Activated CD4-positive, alpha-beta T cell treated with anti-CD3 and anti-CD28 coated beads, Interleukin-2, amount 10 ng/mL, durations not matched to agents 7 days and 5 days (primary cell): ENCODE results near the gene LOXL3. TPM values are rescaled to one million over a fixed set of nuclear protein-coding genes. Genes with fewer than 3 reads are reported as not detected.

Experiments used
- CTCF ChIA-PET: fragments of 350-600 bp; sonication (Branson Sonifier 250); formaldehyde crosslinking; loops from one replicate; lab custom pipeline; 2021; ENCODE audit warnings: antibody characterized with exemption; lab: Charles Lee
- POLR2A ChIA-PET: fragments of 350-600 bp; sonication (Branson Sonifier 250); formaldehyde crosslinking; loops from one replicate; lab custom pipeline; 2021; ENCODE audit warnings: antibody characterized with exemption; lab: Charles Lee
- DNase-seq: peaks from one replicate; pipeline ENCODE4 v3.0.0-alpha.2; 2020
- H3K27ac Mint-ChIP-seq: one replicate; pipeline ENCODE4 v1.8.0; 2021; ENCODE audit warnings: mild to moderate bottlenecking, moderate library complexity, mixed read lengths
- H3K27me3 Mint-ChIP-seq: one replicate; pipeline ENCODE4 v1.8.0; 2021; ENCODE audit warnings: mixed read lengths
- H3K36me3 Mint-ChIP-seq: one replicate; pipeline ENCODE4 v1.8.0; 2021; ENCODE audit warnings: low read depth, mixed read lengths
- H3K4me1 Mint-ChIP-seq: one replicate; pipeline ENCODE4 v1.8.0; 2021; ENCODE audit warnings: mixed read lengths
- H3K4me3 Mint-ChIP-seq: one replicate; pipeline ENCODE4 v1.8.0; 2021; ENCODE audit warnings: mild to moderate bottlenecking, moderate library complexity, mixed read lengths
- H3K9me3 Mint-ChIP-seq: one replicate; pipeline ENCODE4 v1.8.0; 2021; ENCODE audit warnings: mixed read lengths
- total RNA-seq, 2 experiments: library from RNA; stranded (reverse); gene quantifications; one replicate each; pipeline ENCODE4 v1.2.3, GENCODE V29; 2021

The LOXL3 gene
- total RNA-seq, 2 experiments from 2014 or later, result 0.12 to 0.15 TPM

DNA sequence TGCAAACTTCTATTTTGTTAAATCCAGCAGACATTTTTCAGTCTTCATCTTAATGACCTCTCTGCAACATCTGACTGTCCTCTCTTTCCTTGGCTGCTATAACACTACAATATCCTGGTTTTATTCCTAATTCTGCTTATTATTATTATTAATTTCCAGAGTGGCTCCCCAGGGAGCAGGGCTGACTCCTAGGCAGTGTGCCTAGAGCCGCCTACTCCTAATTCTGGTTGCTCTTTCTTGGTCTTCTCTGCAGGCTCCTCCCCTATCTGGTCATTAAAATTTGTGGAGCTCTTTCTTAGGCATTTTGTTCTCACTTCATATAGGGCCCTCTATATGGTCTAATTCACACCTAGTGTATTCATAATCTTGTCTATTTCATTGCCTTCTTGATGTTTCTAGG is 10.8 kb downstream of the LOXL3 start:
- H3K4me1 Mint-ChIP-seq, result peaks cover 10% of the 10 kb centered on the region

DNA sequence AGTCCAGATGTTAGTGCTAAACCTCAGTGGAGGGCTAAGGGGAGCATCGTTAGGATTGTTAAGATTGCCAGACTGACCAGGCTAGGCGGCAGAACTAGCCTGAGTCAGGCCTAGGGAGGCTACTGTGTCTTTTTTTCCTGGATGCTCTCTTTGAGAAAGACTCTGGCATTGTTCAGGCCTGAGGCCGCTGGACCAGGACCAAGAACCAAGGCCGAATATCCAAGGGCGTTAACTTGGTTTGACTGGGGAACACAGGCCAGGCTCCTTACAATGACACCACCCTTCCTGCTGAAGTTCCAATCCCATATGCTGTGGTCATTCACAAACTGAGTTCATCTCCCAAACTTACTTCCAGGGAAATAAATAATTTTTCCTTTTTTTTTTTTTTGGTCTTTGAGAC is 13.5 kb downstream of the LOXL3 start:
- Mint-ChIP-seq H3K27me3 (peaks cover 43% of the 10 kb centered on the region), H3K4me3 (no peak overlapping the region), H3K9me3 (no peaks in the 10 kb centered on the region), H3K4me1 (peaks cover 10% of the 10 kb centered on the region), H3K36me3 (no peaks in the 10 kb centered on the region), H3K27ac (no peak overlapping the region)
- ChIA-PET POLR2A (no interaction called here), CTCF (interaction anchor here (1.0 to 3.4 kb wide), 4 partner anchors 9 to 39 kb away, joined by 4 to 16 read pairs (median 4); partner anchors contain the start of gene HTRA2)
- no peak for DNase-seq

More for the DNA sequence above, 10.8 kb downstream of the LOXL3 start:
- ChIA-PET CTCF (interaction anchor here (3.4 kb wide), 1 partner anchor 12 kb away, joined by 16 read pairs; the partner anchor contains the start of gene HTRA2), POLR2A (no interaction called here)
- DNase-seq, result no peak
- H3K9me3 Mint-ChIP-seq, result no peaks in the 10 kb centered on the region
- no peaks in the 10 kb centered on the region for H3K36me3 Mint-ChIP-seq
- no peak overlapping the region for H3K4me3 Mint-ChIP-seq
- peaks cover 56% of the 10 kb centered on the region for H3K27me3 Mint-ChIP-seq
- H3K27ac Mint-ChIP-seq, result no peak overlapping the region

DNA sequence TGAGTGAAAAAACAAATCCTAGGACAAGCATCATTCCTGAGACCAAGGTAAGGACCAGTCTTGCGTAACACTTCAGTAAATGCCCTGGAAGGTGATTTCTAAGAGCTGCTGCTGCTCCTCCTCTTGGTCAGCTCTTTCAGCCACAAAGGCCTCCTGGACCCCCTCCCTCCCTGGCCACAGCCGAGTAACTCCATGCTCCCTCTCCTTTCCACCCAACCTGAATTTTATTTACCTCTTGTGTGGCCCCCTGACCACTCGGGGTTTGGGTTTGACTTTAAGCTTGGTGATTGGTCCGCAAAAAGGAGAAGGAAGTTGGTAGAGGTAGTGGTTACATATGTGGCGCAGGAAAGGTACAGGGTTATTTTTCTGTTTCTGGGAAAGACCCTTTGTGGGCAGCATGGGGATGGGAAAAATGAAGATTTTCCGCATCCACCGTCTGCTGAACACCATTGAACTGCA is 14.8 kb downstream of the LOXL3 start:
- POLR2A ChIA-PET, result interaction anchor here (0.7 kb wide), 1 partner anchor 147 kb away, joined by 3 read pairs; no protein-coding TSS in a partner anchor

DNA sequence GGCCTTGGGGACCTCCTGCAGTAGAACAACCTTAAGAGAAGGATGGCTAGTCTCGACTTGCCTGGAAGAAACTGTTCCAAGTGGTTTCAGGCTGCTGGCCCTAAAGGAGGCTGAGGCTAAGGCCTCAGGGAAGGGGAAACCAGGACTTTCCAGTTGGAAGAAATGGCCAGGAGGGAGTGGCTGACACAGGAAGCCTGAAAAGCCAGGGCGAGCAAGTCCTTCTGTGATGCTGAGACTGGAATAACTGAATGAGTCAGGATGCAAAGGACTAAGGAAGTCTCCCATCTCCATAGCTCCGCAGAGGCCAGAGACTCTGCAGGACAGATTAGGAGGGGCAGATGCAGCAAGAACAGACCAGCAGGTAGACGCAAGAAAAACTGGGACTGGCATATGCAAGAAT is 16.6 kb downstream of the LOXL3 start:
- no peak for DNase-seq
- peaks cover 17% of the 10 kb centered on the region for H3K4me1 Mint-ChIP-seq
- peaks cover 26% of the 10 kb centered on the region for H3K27me3 Mint-ChIP-seq
- CTCF ChIA-PET, result interaction anchor here (1.3 kb wide), 1 partner anchor 15 kb away, joined by 3 read pairs; no protein-coding TSS in a partner anchor
- no peaks in the 10 kb centered on the region for H3K9me3 Mint-ChIP-seq
- H3K27ac Mint-ChIP-seq, result no peak overlapping the region
- POLR2A ChIA-PET, result no interaction called here
- peaks cover 4% of the 10 kb centered on the region for H3K36me3 Mint-ChIP-seq
- no peak overlapping the region for H3K4me3 Mint-ChIP-seq

More for the DNA sequence above, 14.8 kb downstream of the LOXL3 start:
- peaks cover 10% of the 10 kb centered on the region for H3K4me1 Mint-ChIP-seq
- H3K4me3 Mint-ChIP-seq, result no peak overlapping the region
- no peaks in the 10 kb centered on the region for H3K36me3 Mint-ChIP-seq
- CTCF ChIA-PET, result interaction anchor here (0.9 to 2.1 kb wide), 7 partner anchors 9 to 418 kb away, joined by 3 to 7 read pairs (median 4); partner anchors contain the start of genes AUP1 and HTRA2
- no peaks in the 10 kb centered on the region for H3K9me3 Mint-ChIP-seq
- H3K27ac Mint-ChIP-seq, result no peak overlapping the region
- H3K27me3 Mint-ChIP-seq, result peaks cover 34% of the 10 kb centered on the region
- DNase-seq, result no peak

DNA sequence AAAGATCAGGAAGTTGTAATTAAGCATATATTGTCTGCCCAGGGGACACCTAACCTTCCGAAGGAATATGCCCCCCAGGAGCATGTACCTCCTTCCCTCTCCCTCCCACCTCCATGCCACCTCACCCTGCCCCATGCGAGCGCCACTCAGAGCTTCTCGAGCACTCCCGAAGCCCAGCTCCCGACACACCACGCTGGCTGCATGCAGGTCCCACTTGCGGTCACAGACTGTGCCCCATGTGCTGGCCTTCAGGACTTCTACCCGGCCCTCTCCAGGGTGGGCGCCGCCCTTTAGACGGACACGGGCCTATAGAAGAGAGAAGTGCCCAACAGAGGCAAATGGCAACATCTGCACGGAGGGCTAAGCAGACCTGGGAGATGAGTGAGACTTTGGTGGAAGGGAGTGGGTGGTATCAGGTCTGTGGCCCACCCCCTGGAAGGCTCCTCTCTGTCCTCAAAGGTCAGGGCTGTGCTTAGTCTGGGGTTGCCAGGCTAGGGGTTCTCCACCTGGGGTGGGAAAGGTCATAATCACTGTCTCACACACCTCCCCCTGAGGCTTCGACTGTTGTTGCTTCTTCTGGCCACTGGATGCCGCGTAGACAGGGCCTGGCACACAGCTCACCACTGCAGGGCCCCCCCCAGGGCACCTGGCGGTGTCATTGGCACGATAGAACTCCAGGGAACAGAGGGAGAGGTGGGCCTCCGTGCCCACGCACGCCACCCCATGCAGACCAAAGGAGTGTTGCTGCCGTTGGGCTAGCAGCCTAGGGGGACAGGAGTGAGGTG is 17.4 kb downstream of the LOXL3 start:
- no peaks in the 10 kb centered on the region for H3K9me3 Mint-ChIP-seq
- peaks cover 9% of the 10 kb centered on the region for H3K36me3 Mint-ChIP-seq
- H3K27ac Mint-ChIP-seq, result no peak overlapping the region
- POLR2A ChIA-PET, result no interaction called here
- peaks cover 25% of the 10 kb centered on the region for H3K4me1 Mint-ChIP-seq
- no peak overlapping the region for H3K4me3 Mint-ChIP-seq
- peaks cover 24% of the 10 kb centered on the region for H3K27me3 Mint-ChIP-seq
- CTCF ChIA-PET, result interaction anchor here (0.7 to 1.9 kb wide), 4 partner anchors 10 to 53 kb away, joined by 3 to 6 read pairs (median 4); partner anchors contain the start of genes CCDC142 and TTC31
- DNase-seq, result no peak

DNA sequence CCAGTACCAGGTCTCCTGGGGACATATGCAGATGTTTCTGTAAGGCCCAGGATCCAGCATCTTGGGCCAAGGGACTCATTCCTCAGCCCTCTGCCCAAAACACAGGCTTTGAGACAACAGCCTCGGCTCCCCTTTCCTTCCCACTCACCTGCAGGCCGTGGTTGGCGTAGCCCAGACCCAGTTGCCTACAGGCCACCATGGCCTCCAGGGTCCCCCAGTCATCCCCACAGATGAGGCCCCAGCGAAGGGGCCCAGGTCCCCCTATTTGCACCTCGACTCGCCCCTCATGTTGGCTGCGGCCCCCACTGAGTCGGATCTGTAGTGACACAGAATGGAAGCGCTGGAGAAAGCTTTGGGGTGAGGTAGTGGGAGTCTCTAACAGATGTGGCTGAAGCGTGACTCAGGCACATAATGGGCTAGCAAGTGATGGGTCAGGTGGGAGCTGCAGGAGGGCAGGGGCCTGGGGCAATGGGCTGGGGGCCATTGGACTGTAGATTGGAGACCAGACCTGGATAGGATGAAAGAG is 18.2 kb downstream of the LOXL3 start:
- Mint-ChIP-seq H3K9me3 (no peaks in the 10 kb centered on the region), H3K4me1 (peaks cover 33% of the 10 kb centered on the region), H3K27me3 (peaks cover 21% of the 10 kb centered on the region), H3K36me3 (peaks cover 12% of the 10 kb centered on the region), H3K27ac (no peak overlapping the region), H3K4me3 (no peak overlapping the region)
- no peak for DNase-seq
- POLR2A ChIA-PET, result no interaction called here
- CTCF ChIA-PET, result interaction anchor here (0.7 to 1.9 kb wide), 4 partner anchors 10 to 53 kb away, joined by 3 to 6 read pairs (median 4); partner anchors contain the start of genes CCDC142 and TTC31

DNA sequence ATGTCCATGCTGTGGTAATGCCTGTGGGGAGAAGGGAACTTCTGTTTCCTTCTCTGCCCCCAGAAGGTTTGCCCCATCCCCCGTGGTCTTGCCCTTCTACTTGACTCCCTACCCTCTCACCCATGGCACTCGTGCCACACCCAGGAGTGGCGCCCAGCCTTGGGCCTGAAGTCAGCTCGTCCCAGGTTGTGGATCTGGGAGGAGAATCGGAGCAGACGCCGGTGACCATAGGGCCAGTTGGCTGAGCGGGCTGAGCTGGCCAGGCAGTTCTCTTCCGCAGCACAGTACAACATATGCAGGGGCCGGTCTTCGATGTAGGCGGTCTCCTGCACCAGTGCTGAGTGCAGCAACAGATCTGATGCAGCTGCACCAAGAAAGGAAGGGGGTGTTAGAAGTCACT is 19.3 kb downstream of the LOXL3 start:
- H3K9me3 Mint-ChIP-seq, result no peaks in the 10 kb centered on the region
- H3K27ac Mint-ChIP-seq, result no peak overlapping the region
- H3K4me1 Mint-ChIP-seq, result peaks cover 32% of the 10 kb centered on the region
- peaks cover 12% of the 10 kb centered on the region for H3K36me3 Mint-ChIP-seq
- H3K4me3 Mint-ChIP-seq, result no peak overlapping the region
- H3K27me3 Mint-ChIP-seq, result peaks cover 21% of the 10 kb centered on the region
- DNase-seq, result no peak
- ChIA-PET POLR2A (no interaction called here), CTCF (interaction anchor here (1.6 to 1.9 kb wide), 3 partner anchors 18 to 51 kb away, joined by 4 to 6 read pairs (median 4); partner anchors contain the start of genes CCDC142 and TTC31)

DNA sequence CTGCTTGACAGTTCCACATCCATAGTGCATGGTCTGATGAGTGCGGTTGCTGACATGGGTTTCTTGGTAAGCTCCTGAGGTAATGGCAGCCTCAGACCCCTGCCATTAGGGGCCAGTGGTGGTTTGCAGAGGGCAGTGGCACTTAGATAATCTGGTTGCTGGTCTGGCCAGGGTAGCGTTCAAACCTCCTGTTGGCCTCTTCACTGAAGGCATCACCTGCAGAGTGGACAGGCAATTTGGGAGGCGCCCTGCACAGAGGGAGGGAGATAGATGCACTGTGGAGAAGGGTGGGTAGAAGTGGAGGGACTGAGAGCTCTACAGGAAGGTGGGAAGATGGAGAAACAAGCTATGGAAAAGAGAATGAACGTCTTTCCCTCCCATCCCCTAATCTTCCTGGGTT is 20.3 kb downstream of the LOXL3 start:
- ChIA-PET CTCF (interaction anchor here (0.6 to 1.9 kb wide), 6 partner anchors 16 to 89 kb away, joined by 3 to 7 read pairs (median 4); partner anchors contain the start of gene MRPL53), POLR2A (interaction anchor here (0.6 kb wide), 1 partner anchor 75 kb away, joined by 5 read pairs; the partner anchor contains the start of gene WBP1)
- no peak overlapping the region for H3K27ac Mint-ChIP-seq
- H3K27me3 Mint-ChIP-seq, result peaks cover 12% of the 10 kb centered on the region
- no peaks in the 10 kb centered on the region for H3K9me3 Mint-ChIP-seq
- peaks cover 29% of the 10 kb centered on the region for H3K4me1 Mint-ChIP-seq
- no peak for DNase-seq
- no peak overlapping the region for H3K4me3 Mint-ChIP-seq
- H3K36me3 Mint-ChIP-seq, result peaks cover 20% of the 10 kb centered on the region

DNA sequence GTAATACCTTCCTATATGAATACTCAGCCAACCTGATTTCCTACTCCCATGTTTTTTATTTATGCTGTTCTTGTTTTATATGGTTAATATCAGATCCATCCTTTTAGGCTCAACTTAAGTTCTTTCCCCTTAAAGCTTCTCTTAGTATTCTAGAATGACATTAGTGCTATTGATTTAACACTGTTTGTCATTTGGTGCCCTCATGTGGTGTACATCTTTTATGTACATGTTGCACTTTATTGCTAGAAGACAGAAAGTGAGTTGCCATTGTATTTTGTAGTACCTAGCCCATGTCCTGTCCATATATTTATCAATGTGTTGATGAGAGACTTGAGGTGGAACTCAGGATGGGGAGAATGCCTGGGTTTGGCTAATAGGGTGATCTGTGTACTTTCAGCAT is 21.5 kb downstream of the LOXL3 start:
- Mint-ChIP-seq H3K27ac (peak overlapping the region; percentile 65), H3K4me1 (peaks cover 42% of the 10 kb centered on the region), H3K9me3 (no peaks in the 10 kb centered on the region), H3K4me3 (peak overlapping the region; percentile 98), H3K36me3 (peaks cover 32% of the 10 kb centered on the region), H3K27me3 (peaks cover under 1% of the 10 kb centered on the region)
- POLR2A ChIA-PET, result no interaction called here
- peak; percentile 60 for DNase-seq
- CTCF ChIA-PET, result interaction anchor here (0.9 to 3.6 kb wide), 23 partner anchors 10 to 197 kb away, joined by 3 to 22 read pairs (median 4); partner anchors contain the start of genes CCDC142, MOGS, MRPL53 and TTC31

DNA sequence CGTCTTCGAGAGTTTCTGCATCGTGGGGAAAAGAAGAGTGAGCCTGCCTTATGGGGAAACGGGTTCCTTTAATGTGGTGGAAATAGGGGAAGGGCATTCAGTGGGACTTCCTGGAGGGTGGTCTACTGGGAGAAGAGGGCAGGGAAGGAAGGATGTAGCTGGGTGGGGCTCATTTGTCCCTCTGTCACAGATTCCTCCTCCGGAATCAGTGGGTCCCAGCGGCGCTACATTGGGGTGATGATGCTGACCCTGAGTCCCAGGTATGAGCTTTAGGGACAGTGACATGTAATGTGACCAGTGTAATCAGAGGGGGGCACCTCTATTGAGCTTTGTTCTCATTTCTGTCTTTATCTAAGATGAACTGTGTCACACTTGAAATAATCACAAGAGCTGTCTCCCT is 22.1 kb downstream of the LOXL3 start:
- Mint-ChIP-seq H3K4me1 (peaks cover 47% of the 10 kb centered on the region), H3K36me3 (peaks cover 38% of the 10 kb centered on the region), H3K4me3 (peak overlapping the region; percentile 98), H3K27me3 (no peaks in the 10 kb centered on the region), H3K27ac (peak overlapping the region; percentile 65), H3K9me3 (peaks cover 3% of the 10 kb centered on the region)
- no peak for DNase-seq
- POLR2A ChIA-PET, result no interaction called here
- CTCF ChIA-PET, result interaction anchor here (0.9 to 3.6 kb wide), 23 partner anchors 10 to 197 kb away, joined by 3 to 22 read pairs (median 4); partner anchors contain the start of genes CCDC142, MOGS, MRPL53 and TTC31

DNA sequence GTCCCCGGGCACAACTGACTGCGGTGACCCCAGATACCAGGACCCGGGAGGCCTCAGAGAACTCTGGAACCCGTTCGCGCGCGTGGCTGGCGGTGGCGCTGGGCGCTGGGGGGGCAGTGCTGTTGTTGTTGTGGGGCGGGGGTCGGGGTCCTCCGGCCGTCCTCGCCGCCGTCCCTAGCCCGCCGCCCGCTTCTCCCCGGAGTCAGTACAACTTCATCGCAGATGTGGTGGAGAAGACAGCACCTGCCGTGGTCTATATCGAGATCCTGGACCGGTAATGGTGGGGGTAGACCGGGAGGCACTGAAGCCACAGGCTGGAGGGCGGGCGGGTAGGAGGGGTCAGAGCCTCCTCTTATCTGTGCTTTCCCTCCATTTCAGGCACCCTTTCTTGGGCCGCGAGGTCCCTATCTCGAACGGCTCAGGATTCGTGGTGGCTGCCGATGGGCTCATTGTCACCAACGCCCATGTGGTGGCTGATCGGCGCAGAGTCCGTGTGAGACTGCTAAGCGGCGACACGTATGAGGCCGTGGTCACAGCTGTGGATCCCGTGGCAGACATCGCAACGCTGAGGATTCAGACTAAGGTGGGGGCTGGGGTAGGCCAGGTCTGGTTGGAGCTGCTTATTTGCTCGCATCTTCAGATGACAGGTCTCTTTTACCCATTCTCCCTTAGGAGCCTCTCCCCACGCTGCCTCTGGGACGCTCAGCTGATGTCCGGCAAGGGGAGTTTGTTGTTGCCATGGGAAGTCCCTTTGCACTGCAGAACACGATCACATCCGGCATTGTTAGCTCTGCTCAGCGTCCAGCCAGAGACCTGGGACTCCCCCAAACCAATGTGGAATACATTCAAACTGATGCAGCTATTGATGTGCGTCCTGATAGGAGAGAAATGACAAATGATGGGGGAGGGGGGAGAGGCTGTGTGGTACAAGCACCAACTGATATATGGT is 23.2 kb downstream of the LOXL3 start:
- Mint-ChIP-seq H3K27me3 (no peaks in the 10 kb centered on the region), H3K4me1 (peaks cover 57% of the 10 kb centered on the region), H3K9me3 (peaks cover 5% of the 10 kb centered on the region), H3K27ac (peak overlapping the region; percentile 97), H3K36me3 (peaks cover 47% of the 10 kb centered on the region), H3K4me3 (peak overlapping the region; percentile 98)
- DNase-seq, result peak; percentile 49
- CTCF ChIA-PET, result interaction anchor here (0.8 to 3.6 kb wide), 23 partner anchors 8 to 281 kb away, joined by 3 to 22 read pairs (median 3); partner anchors contain the start of genes CCDC142, MOGS, TTC31 and WBP1
- POLR2A ChIA-PET, result no interaction called here
